Duodenal mucosa (tissue), 2 donors: ENCODE measurements around the gene CEP152.

ENCODE experiments used
- H3K27ac ChIP-seq: one replicate; pipeline ENCODE4 v1.7.0; 2013; ENCODE audit warnings: low read depth, low read length
- H3K27me3 ChIP-seq, 2 donors: one replicate each; pipeline ENCODE4 v1.7.0; 2013; ENCODE audit warnings: low read length in 2 of 2, control low read depth in 1 of 2; ENCODE audit not compliant: insufficient read depth in 2 of 2, control insufficient read depth in 1 of 2
- H3K36me3 ChIP-seq, 2 donors: one replicate each; pipeline ENCODE4 v1.7.0; 2013; ENCODE audit warnings: low read length in 2 of 2, control low read depth in 1 of 2; ENCODE audit not compliant: insufficient read depth in 2 of 2, control insufficient read depth in 1 of 2
- H3K4me1 ChIP-seq, 2 donors: one replicate each; pipeline ENCODE4 v1.7.0; 2013; ENCODE audit warnings: low read length in 2 of 2, control low read depth in 1 of 2; ENCODE audit not compliant: insufficient read depth in 2 of 2, control insufficient read depth in 1 of 2
- H3K4me3 ChIP-seq, 2 donors: one replicate each; pipeline ENCODE4 v1.7.0; 2013; ENCODE audit warnings: low read length in 2 of 2, low read depth in 1 of 2
- H3K9ac ChIP-seq, 2 donors: one replicate each; pipeline ENCODE4 v1.7.0; 2013; ENCODE audit warnings: low read length in 2 of 2, low read depth in 1 of 2
- H3K9me3 ChIP-seq, 2 donors: one replicate each; pipeline ENCODE4 v1.7.0; 2013; ENCODE audit warnings: low read length in 2 of 2, control low read depth in 1 of 2; ENCODE audit not compliant: control insufficient read depth in 1 of 2

The CEP152 gene

GRCh38 chr15:48781481-48782081, 29.3 kb downstream of the CEP152 start:
- H3K9ac ChIP-seq = no peak overlapping the region
- H3K4me3 ChIP-seq = no peak overlapping the region
- no peak overlapping the region for H3K27ac ChIP-seq
- peaks cover 5 to 8% of the 10 kb centered on the region in 2 donors for H3K36me3 ChIP-seq
- no peaks in the 10 kb centered on the region for H3K9me3 ChIP-seq
- H3K4me1 ChIP-seq = peaks cover 0 to 14% of the 10 kb centered on the region in 2 donors
- no peaks in the 10 kb centered on the region for H3K27me3 ChIP-seq

DNA sequence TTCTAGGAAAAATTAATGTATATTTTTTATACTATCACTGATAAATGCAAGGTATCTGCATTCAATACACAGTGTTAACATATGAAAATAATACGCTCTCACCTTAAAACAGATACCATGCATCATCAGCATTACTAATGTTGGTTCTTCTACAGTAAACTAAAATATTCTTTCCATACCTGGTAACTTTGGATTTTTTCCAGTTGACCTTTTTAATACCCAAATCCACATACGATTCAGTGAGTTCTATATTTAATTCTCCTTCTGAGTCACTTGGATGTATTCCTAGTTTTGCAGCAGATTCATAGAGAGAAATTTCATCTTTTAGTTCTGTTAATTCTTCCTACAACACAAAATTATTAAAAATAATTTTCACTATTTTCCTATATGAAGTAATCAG, 29.9 kb downstream of the CEP152 start:
- no peaks in the 10 kb centered on the region for H3K9me3 ChIP-seq
- no peak overlapping the region for H3K4me3 ChIP-seq
- no peaks in the 10 kb centered on the region for H3K27me3 ChIP-seq
- H3K36me3 ChIP-seq = peaks cover 5 to 8% of the 10 kb centered on the region in 2 donors
- peaks cover 0 to 14% of the 10 kb centered on the region in 2 donors for H3K4me1 ChIP-seq
- H3K27ac ChIP-seq = no peak overlapping the region
- H3K9ac ChIP-seq = no peak overlapping the region

DNA sequence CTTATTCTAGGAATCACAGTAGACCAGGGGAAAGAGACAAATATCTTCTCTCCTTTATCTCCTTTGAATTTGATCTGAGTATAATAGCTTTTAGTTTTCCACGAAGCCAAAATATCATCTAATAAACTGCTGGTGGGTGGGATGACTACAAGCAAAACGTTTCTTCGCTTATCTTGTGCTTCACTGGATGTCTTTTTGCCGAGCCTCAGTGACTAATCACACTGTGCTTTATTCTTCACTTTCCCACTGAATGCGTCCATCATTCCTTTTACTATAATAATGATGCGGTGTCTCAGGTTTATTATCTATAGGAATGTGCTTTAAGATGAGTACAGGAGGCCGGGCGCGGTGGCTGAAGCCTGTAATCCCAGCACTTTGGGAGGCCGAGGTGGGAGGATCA, 32.5 kb downstream of the CEP152 start:
- peaks cover 0 to 14% of the 10 kb centered on the region in 2 donors for H3K4me1 ChIP-seq
- no peaks in the 10 kb centered on the region for H3K27me3 ChIP-seq
- no peak overlapping the region for H3K27ac ChIP-seq
- H3K9ac ChIP-seq = no peak overlapping the region
- H3K9me3 ChIP-seq = no peaks in the 10 kb centered on the region
- H3K4me3 ChIP-seq = no peak overlapping the region
- H3K36me3 ChIP-seq = peaks cover 5 to 8% of the 10 kb centered on the region in 2 donors

DNA sequence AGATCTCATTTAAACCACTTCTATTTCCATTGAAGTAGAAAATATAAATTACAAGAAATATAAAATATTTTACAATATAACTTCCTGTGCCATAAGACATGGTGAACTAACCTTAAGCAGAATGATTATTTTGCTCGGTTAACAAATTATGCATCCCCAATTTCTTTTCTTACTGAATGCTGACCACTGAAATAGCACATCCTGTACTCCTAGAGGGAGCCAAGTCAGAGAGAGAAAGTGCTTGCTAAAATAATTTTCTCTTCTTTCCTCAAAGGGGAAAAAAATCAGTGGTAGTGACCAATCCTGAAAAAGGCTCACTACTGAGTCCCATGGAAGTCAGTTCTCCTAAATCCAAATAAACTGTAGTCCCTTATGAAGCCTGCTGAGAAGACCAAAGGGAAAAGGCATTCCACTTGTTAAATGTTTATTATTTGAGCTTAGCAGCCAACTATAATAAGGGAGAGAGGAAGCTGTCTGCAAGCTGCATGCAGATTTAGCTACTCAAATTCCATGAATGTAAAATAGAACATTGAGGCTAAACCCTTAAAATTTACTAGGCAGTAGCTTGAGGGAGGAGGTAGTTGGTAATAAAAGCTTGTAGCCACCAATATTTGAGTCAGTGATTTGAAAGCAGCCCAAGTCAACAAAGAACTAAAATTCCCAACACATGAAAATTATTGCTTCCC, 33.1 kb downstream of the CEP152 start:
- no peak overlapping the region for H3K27ac ChIP-seq
- peaks cover 5 to 8% of the 10 kb centered on the region in 2 donors for H3K36me3 ChIP-seq
- H3K4me3 ChIP-seq = no peak overlapping the region
- H3K9ac ChIP-seq = no peak overlapping the region
- H3K9me3 ChIP-seq = no peaks in the 10 kb centered on the region
- H3K4me1 ChIP-seq = peaks cover 0 to 12% of the 10 kb centered on the region in 2 donors
- no peaks in the 10 kb centered on the region for H3K27me3 ChIP-seq

DNA sequence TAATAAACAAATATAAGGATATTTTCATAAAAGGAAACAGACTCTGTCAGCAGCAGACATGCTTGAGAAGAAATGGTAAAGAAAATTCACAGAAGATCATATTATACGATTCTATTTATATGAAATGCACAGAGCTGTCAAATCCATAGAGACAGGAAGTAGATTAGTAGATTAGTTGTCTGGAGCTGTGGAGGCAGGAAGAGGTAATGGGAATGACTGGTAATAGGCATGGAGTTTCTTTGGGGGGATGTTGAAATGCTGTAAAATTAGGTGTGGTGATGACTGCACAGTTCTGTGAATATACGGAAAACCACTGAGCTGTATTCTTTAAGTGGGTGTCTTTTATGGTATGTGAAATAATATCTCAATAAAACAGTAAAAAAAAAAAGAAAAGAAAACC, 35.3 kb downstream of the CEP152 start:
- H3K36me3 ChIP-seq = peaks cover 0 to 2% of the 10 kb centered on the region in 2 donors
- H3K9ac ChIP-seq = no peak overlapping the region
- H3K27me3 ChIP-seq = no peaks in the 10 kb centered on the region
- H3K4me3 ChIP-seq = no peak overlapping the region
- no peaks in the 10 kb centered on the region for H3K4me1 ChIP-seq
- no peak overlapping the region for H3K27ac ChIP-seq
- H3K9me3 ChIP-seq = no peaks in the 10 kb centered on the region

DNA sequence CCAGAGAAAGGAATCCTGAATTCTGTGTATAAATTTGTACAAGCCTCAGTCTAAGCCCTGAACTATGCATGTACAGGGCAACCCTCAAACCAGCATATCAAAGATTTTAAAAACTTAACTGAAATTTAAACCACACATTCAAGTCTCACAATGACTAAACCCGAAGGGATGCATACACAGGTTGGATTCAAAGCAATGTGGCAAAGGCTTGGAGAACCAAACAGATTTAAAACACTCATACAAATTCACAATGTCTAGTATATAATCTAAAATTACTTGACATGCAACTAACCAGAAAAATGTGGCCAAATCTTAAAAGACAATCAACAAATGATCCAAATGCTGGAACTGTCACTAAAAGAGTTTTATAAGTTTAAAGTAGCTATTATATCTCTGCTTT, 36.4 kb downstream of the CEP152 start:
- Histone ChIP-seq H3K9ac (no peak overlapping the region), H3K27me3 (no peaks in the 10 kb centered on the region), H3K36me3 (no peaks in the 10 kb centered on the region), H3K4me1 (no peaks in the 10 kb centered on the region), H3K4me3 (no peak overlapping the region), H3K9me3 (no peaks in the 10 kb centered on the region), H3K27ac (no peak overlapping the region)

- Histone ChIP-seq H3K27ac (no peak overlapping the region), H3K4me3 (no peak overlapping the region), H3K9ac (no peak overlapping the region), H3K36me3 (peaks cover 15 to 26% of the 10 kb centered on the region in 2 donors), H3K9me3 (no peaks in the 10 kb centered on the region), H3K27me3 (no peaks in the 10 kb centered on the region), H3K4me1 (peaks cover 0 to 2% of the 10 kb centered on the region in 2 donors)
Observed at GRCh38 chr15:48766196-48766595, 44.7 kb downstream of the CEP152 start.

DNA sequence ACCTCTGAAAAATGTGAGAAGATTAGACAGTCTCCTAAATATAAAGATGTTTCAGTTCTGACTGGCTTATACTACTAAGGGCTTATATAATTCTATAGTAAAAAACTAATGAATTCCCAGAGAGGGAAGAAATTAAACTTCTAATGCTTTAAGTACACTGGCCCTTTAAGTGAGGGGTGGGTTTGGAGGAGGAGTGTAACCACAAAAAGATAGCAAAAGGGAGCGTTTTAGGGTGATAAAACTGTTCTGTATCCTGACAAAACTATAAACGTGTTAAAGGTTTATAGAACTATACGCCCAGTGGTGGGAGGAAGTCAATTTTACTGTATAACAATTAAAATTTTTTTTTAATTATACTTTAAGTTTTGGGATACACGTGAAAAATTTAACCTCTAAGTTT, 45.8 kb downstream of the CEP152 start:
- Histone ChIP-seq H3K27ac (no peak overlapping the region), H3K36me3 (peaks cover 15 to 26% of the 10 kb centered on the region in 2 donors), H3K4me3 (no peak overlapping the region), H3K27me3 (no peaks in the 10 kb centered on the region), H3K9me3 (no peaks in the 10 kb centered on the region), H3K4me1 (peaks cover 1 to 2% of the 10 kb centered on the region in 2 donors), H3K9ac (no peak overlapping the region)

DNA sequence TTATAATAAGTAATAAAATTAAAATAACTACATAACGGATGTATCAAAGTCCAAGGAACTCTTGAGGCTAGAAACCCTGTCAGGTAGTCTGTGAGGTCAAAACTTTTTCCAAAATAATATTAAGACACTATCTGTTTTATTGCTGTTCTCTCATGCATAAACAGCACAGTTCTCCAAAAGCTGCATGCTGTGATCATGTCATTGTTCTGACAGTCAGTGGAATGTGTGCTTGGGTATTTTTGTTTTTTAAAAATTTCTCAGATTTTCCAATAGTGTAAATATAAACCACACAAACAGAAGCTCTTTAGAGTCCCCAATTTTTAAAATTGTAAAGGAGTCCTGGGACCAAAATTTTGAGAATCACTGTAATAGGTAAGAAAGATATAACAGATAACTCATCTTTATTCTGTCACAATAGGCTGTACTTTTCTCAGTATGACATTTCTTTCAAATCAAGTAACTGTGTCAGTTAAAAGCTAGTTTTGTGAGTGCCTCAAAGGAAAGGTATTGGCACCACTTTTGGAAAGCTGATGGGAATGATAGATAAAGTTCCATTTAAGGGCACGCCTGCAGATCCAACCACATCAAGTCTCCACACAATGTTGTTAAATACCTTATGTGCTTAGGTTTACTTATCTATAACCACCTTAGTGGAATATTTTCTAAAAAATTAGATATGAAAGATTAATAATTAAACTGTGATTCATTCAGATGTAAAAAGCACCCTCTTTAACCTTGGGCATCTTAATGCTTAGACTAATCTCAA, 49.3 kb downstream of the CEP152 start:
- H3K36me3 ChIP-seq = peaks cover 6 to 18% of the 10 kb centered on the region in 2 donors
- H3K4me3 ChIP-seq = no peak overlapping the region
- H3K9ac ChIP-seq = no peak overlapping the region
- H3K27ac ChIP-seq = no peak overlapping the region
- no peaks in the 10 kb centered on the region for H3K27me3 ChIP-seq
- peaks cover 2 to 6% of the 10 kb centered on the region in 2 donors for H3K4me1 ChIP-seq
- no peaks in the 10 kb centered on the region for H3K9me3 ChIP-seq

GRCh38 chr15:48759921-48760320, 50.9 kb downstream of the CEP152 start:
- no peak overlapping the region for H3K27ac ChIP-seq
- peaks cover 5 to 18% of the 10 kb centered on the region in 2 donors for H3K36me3 ChIP-seq
- H3K4me3 ChIP-seq = no peak overlapping the region
- H3K9me3 ChIP-seq = no peaks in the 10 kb centered on the region
- H3K27me3 ChIP-seq = no peaks in the 10 kb centered on the region
- no peak overlapping the region for H3K9ac ChIP-seq
- peaks cover 2 to 6% of the 10 kb centered on the region in 2 donors for H3K4me1 ChIP-seq
